DOHH2 (cell line): ENCODE data around the gene SLC37A1.

ENCODE experiments used
- H3F3A ChIP-seq: fragments of 200-600 bp; sonication (generic), shearing (Covaris generic); 2 replicates; pipeline ENCODE4 v1.6.0; 2016; ENCODE audit warnings: antibody characterized with exemption, mild to moderate bottlenecking; ENCODE audit not compliant: control insufficient read depth, insufficient read depth
- H3K27ac ChIP-seq: fragments of 200-600 bp; sonication (generic); 2 replicates; pipeline ENCODE4 v1.5.1; 2014; ENCODE audit warnings: low read depth, mild to moderate bottlenecking, low read length, moderate library complexity
- H3K27me3 ChIP-seq: fragments of 200-600 bp; sonication (generic); 2 replicates; pipeline ENCODE4 v1.6.1; 2014; ENCODE audit warnings: mild to moderate bottlenecking, low read length, mixed read lengths; ENCODE audit not compliant: control insufficient read depth
- H3K36me3 ChIP-seq: fragments of 200-600 bp; sonication (generic); 2 replicates; pipeline ENCODE4 v1.6.1; 2014; ENCODE audit warnings: mild to moderate bottlenecking, low read length, moderate library complexity, mixed read lengths; ENCODE audit not compliant: control insufficient read depth
- H3K4me1 ChIP-seq: fragments of 200-600 bp; sonication (generic); 2 replicates; pipeline ENCODE4 v1.6.1; 2014; ENCODE audit warnings: mild to moderate bottlenecking, low read length, mixed read lengths; ENCODE audit not compliant: control insufficient read depth
- H3K4me2 ChIP-seq: fragments of 200-600 bp; sonication (generic); 2 replicates; pipeline ENCODE4 v1.6.0; 2014; ENCODE audit warnings: mild to moderate bottlenecking, low read length, moderate library complexity
- H3K4me3 ChIP-seq: fragments of 200-600 bp; sonication (generic); 2 replicates; pipeline ENCODE4 v1.5.1; 2014; ENCODE audit warnings: mild to moderate bottlenecking, low read length, mixed read lengths
- H3K79me2 ChIP-seq: fragments of 200-600 bp; sonication (generic); 2 replicates; pipeline ENCODE4 v1.6.1; 2014; ENCODE audit warnings: mild to moderate bottlenecking, low read length, mixed read lengths; ENCODE audit not compliant: control insufficient read depth
- H3K9me2 ChIP-seq: fragments of 200-600 bp; sonication (generic); replicated peaks from 2 replicates; pipeline ENCODE4 v1.6.1; 2014; ENCODE audit warnings: mild to moderate bottlenecking, low read length, mixed read lengths; ENCODE audit not compliant: control insufficient read depth
- H3K9me3 ChIP-seq: fragments of 200-600 bp; sonication (generic); 2 replicates; pipeline ENCODE4 v1.6.1; 2014; ENCODE audit warnings: antibody characterized with exemption, low read length, mixed read lengths; ENCODE audit not compliant: control insufficient read depth, insufficient read depth
- H4K20me1 ChIP-seq: fragments of 200-600 bp; sonication (generic); 2 replicates; pipeline ENCODE4 v1.6.0; 2014; ENCODE audit warnings: low read depth, mild to moderate bottlenecking, antibody characterized with exemption, low read length, moderate library complexity; ENCODE audit not compliant: control insufficient read depth, insufficient read depth
- CTCF ChIP-seq: fragments of 200-600 bp; sonication (generic); IDR thresholded peaks from one replicate; pipeline ENCODE4 v1.5.1; 2014; ENCODE audit warnings: antibody characterized with exemption, mild to moderate bottlenecking, low read depth, low read length; ENCODE audit not compliant: poor library complexity, severe bottlenecking
- EZH2phosphoT487 ChIP-seq: fragments of 200-600 bp; sonication (generic); IDR thresholded peaks from 2 replicates; pipeline ENCODE4 v1.6.1; 2017; ENCODE audit warnings: borderline replicate concordance, mild to moderate bottlenecking, antibody characterized with exemption, low read length, moderate library complexity, mixed read lengths

Gene SLC37A1

DNA sequence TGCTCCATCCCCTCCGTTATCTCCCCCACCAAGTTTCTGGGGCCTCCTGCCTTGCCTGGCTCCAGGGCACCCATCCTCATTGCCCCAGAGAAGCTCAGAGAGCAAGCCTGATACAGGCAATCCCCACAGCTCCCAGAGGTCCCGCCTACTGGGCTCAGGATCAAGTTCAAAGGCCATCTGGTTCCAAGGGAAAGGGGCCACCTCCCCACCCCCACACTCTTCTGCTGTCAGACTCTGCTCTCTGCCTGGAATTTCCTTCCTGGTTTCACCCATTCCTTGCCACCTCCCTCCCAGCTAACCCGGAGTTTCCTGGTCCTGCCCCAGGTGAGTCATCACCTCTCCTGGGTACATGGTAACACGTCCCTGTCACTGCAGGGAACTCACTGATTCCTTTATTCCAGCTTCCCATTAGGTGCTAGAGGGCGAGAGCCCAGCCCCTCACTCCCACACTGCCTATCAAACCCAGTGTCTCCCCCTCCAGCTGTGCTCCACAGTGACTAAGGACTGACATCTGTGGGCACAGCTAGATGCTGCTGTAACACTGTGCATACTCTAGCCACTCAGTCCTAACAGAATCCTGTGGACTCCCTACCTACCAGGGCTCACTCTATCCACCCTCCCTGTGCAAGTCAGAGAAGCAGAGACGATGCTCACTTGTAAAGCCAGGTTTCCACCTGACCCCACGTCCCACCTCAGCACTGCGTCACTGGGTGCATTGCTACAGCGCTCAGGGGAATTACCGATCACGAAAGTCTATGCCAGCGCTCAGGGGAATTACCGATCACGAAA is 39.4 kb upstream of the SLC37A1 start:
- H4K20me1 ChIP-seq = no peaks in the 10 kb centered on the region
- peaks cover 9% of the 10 kb centered on the region for H3K27me3 ChIP-seq
- H3K9me2 ChIP-seq = no peaks in the 10 kb centered on the region
- H3K4me2 ChIP-seq = no peak overlapping the region
- no peaks in the 10 kb centered on the region for H3K9me3 ChIP-seq
- TF ChIP-seq CTCF = no peak
- no peak for TF ChIP-seq EZH2phosphoT487
- peaks cover 23% of the 10 kb centered on the region for H3K4me1 ChIP-seq
- H3K79me2 ChIP-seq = no peaks in the 10 kb centered on the region
- H3K36me3 ChIP-seq = no peaks in the 10 kb centered on the region
- no peaks in the 10 kb centered on the region for H3F3A ChIP-seq
- no peak overlapping the region for H3K27ac ChIP-seq
- H3K4me3 ChIP-seq = no peak overlapping the region

DNA sequence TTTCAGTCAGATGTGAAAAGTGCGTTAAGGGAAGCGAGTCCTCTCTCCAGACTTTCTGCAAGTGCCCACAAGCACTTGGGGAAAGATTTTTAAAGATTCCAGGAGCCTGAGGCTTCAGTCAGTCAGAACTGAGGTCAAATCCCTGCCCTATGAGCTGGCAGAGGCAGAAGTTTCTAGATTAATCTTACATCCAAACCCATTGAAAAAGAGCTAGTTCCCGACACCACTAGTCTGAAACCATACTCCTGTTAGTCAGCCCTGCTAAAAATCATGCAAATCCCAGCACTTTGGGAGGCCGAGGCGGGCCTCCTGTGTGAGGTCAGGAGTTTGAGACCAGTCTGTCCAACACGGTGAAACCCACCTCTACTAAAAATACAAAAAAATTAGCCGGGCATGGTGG is 38.6 kb upstream of the SLC37A1 start:
- Histone ChIP-seq H3K9me2 (no peaks in the 10 kb centered on the region), H3K4me3 (no peak overlapping the region), H3K4me1 (peaks cover 18% of the 10 kb centered on the region), H3K4me2 (no peak overlapping the region), H3K36me3 (no peaks in the 10 kb centered on the region), H3F3A (no peaks in the 10 kb centered on the region), H3K79me2 (no peaks in the 10 kb centered on the region), H3K9me3 (no peaks in the 10 kb centered on the region), H3K27me3 (peaks cover 9% of the 10 kb centered on the region), H3K27ac (no peak overlapping the region), H4K20me1 (no peaks in the 10 kb centered on the region)
- TF ChIP-seq CTCF = no peak
- TF ChIP-seq EZH2phosphoT487 = no peak

- Histone ChIP-seq H3K4me1 (peaks cover 18% of the 10 kb centered on the region), H3F3A (no peaks in the 10 kb centered on the region), H3K36me3 (no peaks in the 10 kb centered on the region), H3K9me2 (no peaks in the 10 kb centered on the region), H3K27ac (no peak overlapping the region), H3K79me2 (no peaks in the 10 kb centered on the region), H4K20me1 (no peaks in the 10 kb centered on the region), H3K27me3 (peaks cover 9% of the 10 kb centered on the region), H3K9me3 (no peaks in the 10 kb centered on the region), H3K4me3 (no peak overlapping the region), H3K4me2 (no peak overlapping the region)
- TF ChIP-seq EZH2phosphoT487 (no peak), CTCF (no peak)
These were observed 37.9 kb upstream of the SLC37A1 start for GRCh38 chr21:42475526-42476387.
